Ovary (tissue), 3 donors: ENCODE data around the gene RCOR3.
"Not testable (repeated sequence)": the region's sequence is repeated elsewhere in the genome, so short reads cannot be mapped to it uniquely, and the experiment has no call there.

Experiments
- EP300 ChIP-seq: sonication (generic); formaldehyde crosslinking; IDR thresholded peaks from one replicate; pipeline ENCODE4 v1.6.1; 2017; ENCODE audit warnings: antibody characterized with exemption
- POLR2A ChIP-seq: fragments of 450-650 bp; IDR thresholded peaks from one replicate; pipeline ENCODE4 v1.6.1; 2017; ENCODE audit warnings: antibody characterized with exemption, mild to moderate bottlenecking, moderate library complexity
- TF ChIP-seq, protein P1 (sequence below), 3 donors: fragments of 450-650 bp in 2 of 3; fragments of 200-600 bp in 1 of 3; IDR thresholded peaks; one replicate each; pipeline versions ENCODE4 v1.5.1 to v1.8.0; 2016 to 2022; ENCODE audit warnings: antibody characterized with exemption in 3 of 3, mild to moderate bottlenecking in 1 of 3
- donor health status: DM: no; HTN: no; CAD: no.

DNA sequence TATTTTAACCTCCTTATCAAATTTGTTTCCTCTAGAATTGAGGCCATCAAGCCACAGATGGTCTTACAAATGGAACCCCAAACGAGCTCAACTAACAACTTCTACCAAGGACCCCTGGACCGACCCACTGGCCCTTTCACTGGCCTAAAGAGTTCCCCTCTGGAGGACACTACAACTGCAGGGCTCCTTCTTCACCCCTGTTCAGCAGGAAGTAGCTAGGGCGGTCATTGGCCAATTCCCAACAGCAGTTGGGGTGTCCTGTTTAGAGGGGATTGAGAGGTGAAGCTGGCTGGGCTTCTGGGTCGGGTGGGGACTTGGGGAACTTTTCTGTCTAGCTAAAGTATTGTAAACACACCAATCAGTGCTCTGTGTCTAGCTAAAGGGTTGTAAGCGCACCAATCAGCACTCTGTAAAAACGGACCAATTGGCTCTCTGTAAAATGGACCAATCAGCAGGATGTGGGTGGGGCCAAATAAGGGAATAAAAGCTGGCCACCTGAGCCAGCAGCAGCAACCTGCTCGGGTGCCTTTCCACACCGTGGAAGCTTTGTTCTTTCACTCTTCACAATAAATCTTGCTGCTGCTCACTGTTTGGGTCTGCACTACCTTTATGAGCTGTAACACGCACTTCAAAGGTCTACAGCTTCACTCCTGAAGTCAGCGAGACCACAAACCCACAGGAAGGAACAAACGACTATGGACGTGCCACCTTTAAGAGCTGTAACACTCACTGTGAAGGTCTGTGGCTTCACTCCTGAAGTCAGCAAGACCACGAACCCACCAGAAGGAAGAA is 30.4 kb upstream of the RCOR3 start:
- TF ChIP-seq, protein P1, sequence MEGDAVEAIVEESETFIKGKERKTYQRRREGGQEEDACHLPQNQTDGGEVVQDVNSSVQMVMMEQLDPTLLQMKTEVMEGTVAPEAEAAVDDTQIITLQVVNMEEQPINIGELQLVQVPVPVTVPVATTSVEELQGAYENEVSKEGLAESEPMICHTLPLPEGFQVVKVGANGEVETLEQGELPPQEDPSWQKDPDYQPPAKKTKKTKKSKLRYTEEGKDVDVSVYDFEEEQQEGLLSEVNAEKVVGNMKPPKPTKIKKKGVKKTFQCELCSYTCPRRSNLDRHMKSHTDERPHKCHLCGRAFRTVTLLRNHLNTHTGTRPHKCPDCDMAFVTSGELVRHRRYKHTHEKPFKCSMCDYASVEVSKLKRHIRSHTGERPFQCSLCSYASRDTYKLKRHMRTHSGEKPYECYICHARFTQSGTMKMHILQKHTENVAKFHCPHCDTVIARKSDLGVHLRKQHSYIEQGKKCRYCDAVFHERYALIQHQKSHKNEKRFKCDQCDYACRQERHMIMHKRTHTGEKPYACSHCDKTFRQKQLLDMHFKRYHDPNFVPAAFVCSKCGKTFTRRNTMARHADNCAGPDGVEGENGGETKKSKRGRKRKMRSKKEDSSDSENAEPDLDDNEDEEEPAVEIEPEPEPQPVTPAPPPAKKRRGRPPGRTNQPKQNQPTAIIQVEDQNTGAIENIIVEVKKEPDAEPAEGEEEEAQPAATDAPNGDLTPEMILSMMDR (IDR thresholded peaks at IDR 0.05), result not testable (repeated sequence)
- not testable (repeated sequence) for TF ChIP-seq EP300, POLR2A
